ENCODE results near the gene KLHDC8A.

The KLHDC8A gene

DNA sequence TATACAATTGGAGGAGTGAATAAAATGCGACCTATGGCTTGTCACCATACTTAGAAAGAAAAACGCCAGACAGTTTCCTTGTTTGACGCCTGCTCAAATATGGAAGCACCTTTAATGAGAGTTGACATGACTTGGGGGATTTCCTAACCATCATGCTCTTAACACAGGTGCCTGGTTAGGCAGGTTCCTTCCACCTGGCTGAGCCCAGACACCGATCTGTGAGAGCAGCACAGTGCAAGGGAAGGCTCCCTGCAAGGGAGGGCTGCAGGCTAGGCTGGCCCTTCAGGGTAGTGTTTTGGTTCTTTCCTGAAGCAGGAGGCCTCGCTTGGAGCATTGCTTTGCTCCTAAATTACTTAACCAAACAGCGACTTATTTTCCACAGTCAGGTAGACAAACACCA, 24.6 kb upstream of the KLHDC8A start:
- Histone ChIP-seq H3K4me1 (ENCODE audit: control insufficient read depth, insufficient read depth, low read length) (no peaks in the 10 kb centered on the region), H3K4me3 (ENCODE audit: low read depth, low read length) (no peak overlapping the region), H3K9me3 (ENCODE audit: control insufficient read depth, insufficient read depth, low read length) (no peaks in the 10 kb centered on the region), H3K27me3 (ENCODE audit: control insufficient read depth, insufficient read depth, low read length) (no peaks in the 10 kb centered on the region), H3K36me3 (ENCODE audit: control insufficient read depth, insufficient read depth, low read length) (no peaks in the 10 kb centered on the region), H3K9ac (ENCODE audit: low read depth, low read length) (no peak overlapping the region), H3K27ac (ENCODE audit: low read depth, low read length) (no peak overlapping the region)

GRCh38 chr1:205380882-205381281, 24.2 kb upstream of the KLHDC8A start:
- Histone ChIP-seq H3K4me1 (ENCODE audit: control insufficient read depth, insufficient read depth, low read length) (peaks cover 3% of the 10 kb centered on the region), H3K4me3 (ENCODE audit: low read depth, low read length) (no peak overlapping the region), H3K27me3 (ENCODE audit: control insufficient read depth, insufficient read depth, low read length) (no peaks in the 10 kb centered on the region), H3K9ac (ENCODE audit: low read depth, low read length) (no peak overlapping the region), H3K27ac (ENCODE audit: low read depth, low read length) (no peak overlapping the region), H3K9me3 (ENCODE audit: control insufficient read depth, insufficient read depth, low read length) (no peaks in the 10 kb centered on the region), H3K36me3 (ENCODE audit: control insufficient read depth, insufficient read depth, low read length) (no peaks in the 10 kb centered on the region)

DNA sequence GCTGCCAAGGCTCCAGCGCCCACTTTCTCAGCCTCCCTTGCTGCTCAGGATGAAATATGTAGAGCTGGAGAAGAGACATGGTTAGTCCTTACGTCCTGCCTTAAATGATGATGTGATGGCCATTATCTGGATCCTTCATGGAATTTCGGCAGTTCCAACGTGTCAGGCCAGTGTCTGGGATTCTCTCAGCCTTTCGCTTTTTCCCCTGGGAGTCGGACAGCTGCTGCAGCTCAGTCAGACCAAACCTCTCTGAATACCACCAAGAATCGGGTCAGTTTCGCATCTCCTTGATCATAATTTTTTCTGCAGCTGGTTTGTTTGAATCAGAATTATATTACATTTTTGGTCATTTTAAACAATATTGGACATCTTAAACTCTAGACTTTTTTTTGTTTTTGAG, 22.3 kb upstream of the KLHDC8A start:
- Histone ChIP-seq H3K27me3 (ENCODE audit: control insufficient read depth, insufficient read depth, low read length) (0 out of 2 replicates have a peak, but pooled peaks cover 4% of the 10 kb centered on the region), H3K9me3 (ENCODE audit: control insufficient read depth, insufficient read depth, low read length) (no peaks in the 10 kb centered on the region)

DNA sequence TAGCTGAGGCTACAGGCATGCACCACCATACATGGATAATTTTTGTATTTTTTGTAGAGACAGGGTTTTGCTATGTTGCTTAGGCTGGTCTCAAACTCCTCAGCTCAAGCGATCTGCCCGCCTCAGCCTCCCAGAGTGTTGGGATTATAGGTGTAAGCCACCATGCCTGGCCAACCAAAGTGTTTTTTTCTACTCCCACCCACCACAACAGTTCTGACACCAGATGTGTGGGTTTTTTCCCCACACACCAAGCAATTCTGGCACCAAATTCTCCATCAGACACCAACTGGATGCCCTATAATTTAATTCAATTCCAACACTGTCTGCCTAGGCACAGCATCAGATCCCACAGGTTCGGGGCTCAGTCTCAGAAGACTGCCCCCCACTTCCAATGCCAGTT, 20.6 kb upstream of the KLHDC8A start:
- Histone ChIP-seq H3K27ac (ENCODE audit: low read depth, low read length) (no peak overlapping the region), H3K9ac (ENCODE audit: low read depth, low read length) (no peak overlapping the region), H3K4me1 (ENCODE audit: control insufficient read depth, insufficient read depth, low read length) (peaks cover 34% of the 10 kb centered on the region), H3K27me3 (ENCODE audit: control insufficient read depth, insufficient read depth, low read length) (0 out of 2 replicates have a peak, but pooled peaks cover 9% of the 10 kb centered on the region), H3K9me3 (ENCODE audit: control insufficient read depth, insufficient read depth, low read length) (no peaks in the 10 kb centered on the region), H3K36me3 (ENCODE audit: control insufficient read depth, insufficient read depth, low read length) (no peaks in the 10 kb centered on the region), H3K4me3 (ENCODE audit: low read depth, low read length) (no peak overlapping the region)

More for the DNA sequence above, 22.3 kb upstream of the KLHDC8A start:
- H3K4me3 ChIP-seq (ENCODE audit: low read depth, low read length), result no peak overlapping the region
- H3K27ac ChIP-seq (ENCODE audit: low read depth, low read length), result no peak overlapping the region
- H3K36me3 ChIP-seq (ENCODE audit: control insufficient read depth, insufficient read depth, low read length), result no peaks in the 10 kb centered on the region
- peaks cover 17% of the 10 kb centered on the region for H3K4me1 ChIP-seq (ENCODE audit: control insufficient read depth, insufficient read depth, low read length)
- no peak overlapping the region for H3K9ac ChIP-seq (ENCODE audit: low read depth, low read length)

GRCh38 chr1:205376739-205377138, 20.0 kb upstream of the KLHDC8A start:
- Histone ChIP-seq H3K9me3 (ENCODE audit: control insufficient read depth, insufficient read depth, low read length) (no peaks in the 10 kb centered on the region), H3K9ac (ENCODE audit: low read depth, low read length) (no peak overlapping the region), H3K4me1 (ENCODE audit: control insufficient read depth, insufficient read depth, low read length) (peaks cover 40% of the 10 kb centered on the region), H3K4me3 (ENCODE audit: low read depth, low read length) (no peak overlapping the region), H3K36me3 (ENCODE audit: control insufficient read depth, insufficient read depth, low read length) (no peaks in the 10 kb centered on the region), H3K27me3 (ENCODE audit: control insufficient read depth, insufficient read depth, low read length) (0 out of 2 replicates have a peak, but pooled peaks cover 9% of the 10 kb centered on the region), H3K27ac (ENCODE audit: low read depth, low read length) (peak overlapping the region; percentile 52)

DNA sequence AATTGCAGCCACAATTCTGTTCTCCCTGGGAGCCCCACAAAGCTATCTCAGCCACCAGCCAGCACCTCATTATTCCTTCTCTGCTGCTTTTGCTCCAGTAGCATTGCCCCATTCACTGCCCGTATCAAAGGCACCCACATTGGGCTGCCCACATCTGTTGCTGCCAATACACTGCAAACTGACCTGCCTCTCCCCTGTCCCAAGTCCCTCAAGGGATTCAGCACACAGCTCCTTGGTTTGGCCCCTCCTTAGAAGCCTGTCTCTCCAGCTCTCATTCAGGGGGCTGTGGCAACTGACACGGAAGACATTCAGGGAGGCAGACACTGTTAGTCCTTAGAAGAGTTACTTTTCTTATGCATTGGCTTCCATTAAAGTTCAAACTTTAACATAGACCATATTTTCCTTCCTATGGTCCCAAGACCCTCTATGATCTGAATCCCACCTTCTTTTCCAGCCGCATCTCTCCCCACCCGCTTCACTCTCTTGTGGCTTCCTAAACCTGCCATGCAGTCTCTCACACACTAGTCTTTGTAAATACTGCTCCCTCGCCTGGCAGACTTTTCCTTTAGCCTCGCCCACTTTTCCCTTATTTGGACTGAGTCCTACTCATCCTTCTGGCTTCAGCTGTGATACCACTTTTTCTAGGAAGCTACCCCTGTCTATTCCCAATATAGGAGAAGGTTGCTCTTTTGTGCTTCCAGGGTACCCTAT, 19.3 kb upstream of the KLHDC8A start:
- Histone ChIP-seq H3K27ac (ENCODE audit: low read depth, low read length) (peak overlapping the region; percentile 65), H3K9me3 (ENCODE audit: control insufficient read depth, insufficient read depth, low read length) (no peaks in the 10 kb centered on the region), H3K4me1 (ENCODE audit: control insufficient read depth, insufficient read depth, low read length) (peaks cover 42% of the 10 kb centered on the region), H3K27me3 (ENCODE audit: control insufficient read depth, insufficient read depth, low read length) (0 out of 2 replicates have a peak, but pooled peaks cover 9% of the 10 kb centered on the region), H3K9ac (ENCODE audit: low read depth, low read length) (no peak overlapping the region), H3K36me3 (ENCODE audit: control insufficient read depth, insufficient read depth, low read length) (no peaks in the 10 kb centered on the region), H3K4me3 (ENCODE audit: low read depth, low read length) (no peak overlapping the region)

- peaks cover 46% of the 10 kb centered on the region for H3K4me1 ChIP-seq (ENCODE audit: control insufficient read depth, insufficient read depth, low read length)
- no peaks in the 10 kb centered on the region for H3K36me3 ChIP-seq (ENCODE audit: control insufficient read depth, insufficient read depth, low read length)
- H3K27ac ChIP-seq (ENCODE audit: low read depth, low read length), result peak overlapping the region; percentile 32
- H3K4me3 ChIP-seq (ENCODE audit: low read depth, low read length), result no peak overlapping the region
- no peaks in the 10 kb centered on the region for H3K9me3 ChIP-seq (ENCODE audit: control insufficient read depth, insufficient read depth, low read length)
- H3K9ac ChIP-seq (ENCODE audit: low read depth, low read length), result no peak overlapping the region
- H3K27me3 ChIP-seq (ENCODE audit: control insufficient read depth, insufficient read depth, low read length), result 0 out of 2 replicates have a peak, but pooled peaks cover 9% of the 10 kb centered on the region
These were observed 17.7 kb upstream of the KLHDC8A start for GRCh38 chr1:205374210-205375078.

DNA sequence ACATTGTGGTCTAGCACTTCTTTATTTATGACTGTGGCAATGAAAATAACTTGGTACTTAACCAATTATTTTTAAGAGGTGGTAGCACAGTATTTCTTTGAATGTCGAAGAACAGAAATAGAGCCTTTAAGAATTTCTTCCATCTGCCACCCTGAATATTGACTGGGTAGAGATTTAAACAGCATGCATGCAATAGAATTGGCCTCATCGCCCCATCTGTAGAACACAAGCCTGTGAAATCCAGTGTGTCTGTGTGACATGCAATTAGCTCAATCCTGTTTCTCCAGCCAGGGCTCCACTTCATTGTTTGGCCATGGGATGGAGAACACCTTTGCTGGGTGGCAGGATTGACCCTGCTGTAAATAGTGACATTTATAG, 17.1 kb upstream of the KLHDC8A start:
- Histone ChIP-seq H3K27ac (ENCODE audit: low read depth, low read length) (no peak overlapping the region), H3K27me3 (ENCODE audit: control insufficient read depth, insufficient read depth, low read length) (0 out of 2 replicates have a peak, but pooled peaks cover 9% of the 10 kb centered on the region), H3K9ac (ENCODE audit: low read depth, low read length) (no peak overlapping the region), H3K9me3 (ENCODE audit: control insufficient read depth, insufficient read depth, low read length) (no peaks in the 10 kb centered on the region), H3K4me3 (ENCODE audit: low read depth, low read length) (no peak overlapping the region), H3K36me3 (ENCODE audit: control insufficient read depth, insufficient read depth, low read length) (no peaks in the 10 kb centered on the region), H3K4me1 (ENCODE audit: control insufficient read depth, insufficient read depth, low read length) (peaks cover 46% of the 10 kb centered on the region)

- H3K27me3 ChIP-seq (ENCODE audit: control insufficient read depth, insufficient read depth, low read length), result 0 out of 2 replicates have a peak, but pooled peaks cover 9% of the 10 kb centered on the region
- H3K9ac ChIP-seq (ENCODE audit: low read depth, low read length), result no peak overlapping the region
- no peak overlapping the region for H3K4me3 ChIP-seq (ENCODE audit: low read depth, low read length)
- H3K27ac ChIP-seq (ENCODE audit: low read depth, low read length), result peak overlapping the region; percentile 21
- no peaks in the 10 kb centered on the region for H3K36me3 ChIP-seq (ENCODE audit: control insufficient read depth, insufficient read depth, low read length)
- H3K4me1 ChIP-seq (ENCODE audit: control insufficient read depth, insufficient read depth, low read length), result peaks cover 46% of the 10 kb centered on the region
- H3K9me3 ChIP-seq (ENCODE audit: control insufficient read depth, insufficient read depth, low read length), result no peaks in the 10 kb centered on the region
These were observed 16.5 kb upstream of the KLHDC8A start for GRCh38 chr1:205373022-205373797.

DNA sequence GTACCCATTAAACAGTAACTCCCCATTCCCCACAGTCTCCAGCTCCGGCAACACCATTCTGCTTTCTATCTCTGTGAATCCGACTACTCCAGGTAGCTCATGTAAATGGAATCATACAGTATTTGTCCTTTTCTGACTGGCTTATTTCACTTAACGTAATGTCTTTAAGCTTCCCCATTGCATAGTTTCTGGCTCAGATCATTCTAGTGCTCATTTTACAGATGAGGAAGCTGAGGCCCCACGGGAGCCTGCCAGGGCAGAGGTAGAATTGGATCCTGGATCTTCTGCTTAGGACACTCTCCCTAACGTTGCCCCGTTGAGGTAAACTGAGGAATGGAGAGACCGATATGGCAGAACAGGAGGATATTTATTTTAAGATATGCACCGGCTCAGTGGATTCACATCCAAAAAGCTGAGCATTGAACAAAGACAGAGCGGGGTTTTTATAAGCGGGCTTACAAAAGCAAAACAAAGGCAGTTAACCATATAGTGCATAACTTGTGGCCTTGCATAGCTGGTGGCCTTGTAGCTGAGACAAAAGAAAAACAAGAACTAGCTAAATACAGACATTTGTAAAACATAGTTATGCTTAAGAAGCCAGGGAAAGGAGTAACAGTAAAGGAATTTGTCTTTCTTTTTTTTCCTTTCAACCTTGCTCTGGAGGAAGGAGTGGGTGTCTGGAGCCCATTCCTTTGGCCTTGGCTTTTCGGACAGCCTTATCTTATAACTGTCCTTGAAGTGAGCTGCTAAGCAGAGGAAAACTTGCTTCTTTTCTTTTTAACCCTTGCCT, 15.3 kb upstream of the KLHDC8A start:
- H3K9me3 ChIP-seq (ENCODE audit: control insufficient read depth, insufficient read depth, low read length), result no peaks in the 10 kb centered on the region
- no peaks in the 10 kb centered on the region for H3K36me3 ChIP-seq (ENCODE audit: control insufficient read depth, insufficient read depth, low read length)
- no peak overlapping the region for H3K4me3 ChIP-seq (ENCODE audit: low read depth, low read length)
- no peak overlapping the region for H3K9ac ChIP-seq (ENCODE audit: low read depth, low read length)
- H3K27ac ChIP-seq (ENCODE audit: low read depth, low read length), result peak overlapping the region; percentile 93
- 0 out of 2 replicates have a peak, but pooled peaks cover 9% of the 10 kb centered on the region for H3K27me3 ChIP-seq (ENCODE audit: control insufficient read depth, insufficient read depth, low read length)
- peaks cover 46% of the 10 kb centered on the region for H3K4me1 ChIP-seq (ENCODE audit: control insufficient read depth, insufficient read depth, low read length)
